WI38 (cell line): ENCODE data around the gene OCIAD2.
"Not testable (repeated sequence)": the region's sequence is repeated elsewhere in the genome, so short reads cannot be mapped to it uniquely, and the experiment has no call there.

Source experiments
- H3K4me3 ChIP-seq: 2 replicates; pipeline ENCODE4 v1.5.1; 2011; ENCODE audit warnings: low read depth, mild to moderate bottlenecking, control low read depth, low read length
- TF ChIP-seq, protein P1 (sequence below): IDR thresholded peaks from 2 replicates; pipeline ENCODE4 v1.5.1; 2012; ENCODE audit warnings: low read depth, mild to moderate bottlenecking, control low read depth, low read length

OCIAD2 gene

GRCh38 chr4:48877827-48878535 lies 28.6 kb downstream of the OCIAD2 start:
- TF ChIP-seq, protein P1, sequence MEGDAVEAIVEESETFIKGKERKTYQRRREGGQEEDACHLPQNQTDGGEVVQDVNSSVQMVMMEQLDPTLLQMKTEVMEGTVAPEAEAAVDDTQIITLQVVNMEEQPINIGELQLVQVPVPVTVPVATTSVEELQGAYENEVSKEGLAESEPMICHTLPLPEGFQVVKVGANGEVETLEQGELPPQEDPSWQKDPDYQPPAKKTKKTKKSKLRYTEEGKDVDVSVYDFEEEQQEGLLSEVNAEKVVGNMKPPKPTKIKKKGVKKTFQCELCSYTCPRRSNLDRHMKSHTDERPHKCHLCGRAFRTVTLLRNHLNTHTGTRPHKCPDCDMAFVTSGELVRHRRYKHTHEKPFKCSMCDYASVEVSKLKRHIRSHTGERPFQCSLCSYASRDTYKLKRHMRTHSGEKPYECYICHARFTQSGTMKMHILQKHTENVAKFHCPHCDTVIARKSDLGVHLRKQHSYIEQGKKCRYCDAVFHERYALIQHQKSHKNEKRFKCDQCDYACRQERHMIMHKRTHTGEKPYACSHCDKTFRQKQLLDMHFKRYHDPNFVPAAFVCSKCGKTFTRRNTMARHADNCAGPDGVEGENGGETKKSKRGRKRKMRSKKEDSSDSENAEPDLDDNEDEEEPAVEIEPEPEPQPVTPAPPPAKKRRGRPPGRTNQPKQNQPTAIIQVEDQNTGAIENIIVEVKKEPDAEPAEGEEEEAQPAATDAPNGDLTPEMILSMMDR: no peak
- no peak overlapping the region for H3K4me3 ChIP-seq

DNA sequence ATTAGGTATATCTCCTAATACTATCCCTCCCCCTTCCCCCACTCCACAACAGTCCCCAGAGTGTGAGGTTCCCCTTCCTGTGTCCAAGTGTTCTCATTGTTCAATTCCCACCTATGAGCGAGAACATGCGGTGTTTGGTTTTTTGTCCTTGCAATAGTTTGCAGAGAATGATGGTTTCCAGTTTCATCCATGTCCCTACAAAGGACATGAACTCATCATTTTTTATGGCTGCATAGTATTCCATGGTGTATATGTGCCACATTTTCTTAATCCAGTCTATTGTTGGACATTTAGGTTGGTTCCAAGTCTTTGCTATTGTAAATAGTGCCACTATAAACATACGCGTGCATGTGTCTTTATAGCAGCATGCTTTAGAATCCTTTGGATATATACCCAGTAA lies 41.9 kb downstream of the OCIAD2 start:
- not testable (repeated sequence) for H3K4me3 ChIP-seq

DNA sequence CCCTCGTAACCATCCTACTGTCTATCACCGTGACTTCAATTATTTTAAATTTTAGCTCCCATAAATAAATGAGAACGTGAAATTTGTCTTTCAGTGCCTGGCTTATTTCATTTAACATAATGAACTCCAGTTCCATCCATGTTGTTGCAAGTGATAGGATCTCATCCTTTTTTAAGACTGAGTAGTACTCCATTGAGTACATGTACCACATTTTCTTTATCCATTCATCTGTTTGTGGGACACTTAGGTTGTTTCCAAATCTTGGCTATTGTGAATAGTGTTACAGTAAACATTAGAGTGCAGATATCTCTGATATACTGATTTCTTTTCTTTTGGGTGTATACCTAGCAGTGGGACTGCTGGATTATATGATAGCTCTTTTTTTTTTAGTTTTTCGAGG lies 42.8 kb downstream of the OCIAD2 start:
- TF ChIP-seq, protein P1: no peak
- no peak overlapping the region for H3K4me3 ChIP-seq

GRCh38 chr4:48862661-48863060 lies 43.9 kb downstream of the OCIAD2 start:
- H3K4me3 ChIP-seq: no peak overlapping the region
- TF ChIP-seq, protein P1: no peak

GRCh38 chr4:48862038-48862437 lies 44.5 kb downstream of the OCIAD2 start:
- H3K4me3 ChIP-seq: no peak overlapping the region

GRCh38 chr4:48858130-48858529 lies 48.4 kb downstream of the OCIAD2 start:
- TF ChIP-seq, protein P1: no peak
- no peak overlapping the region for H3K4me3 ChIP-seq

More at GRCh38 chr4:48862038-48862437, 44.5 kb downstream of the OCIAD2 start:
- TF ChIP-seq, protein P1: no peak

- TF ChIP-seq, protein P1: no peak
- no peak overlapping the region for H3K4me3 ChIP-seq
Measured at GRCh38 chr4:48854982-48855381, 51.6 kb downstream of the OCIAD2 start.

GRCh38 chr4:48854395-48854683 lies 52.2 kb downstream of the OCIAD2 start:
- TF ChIP-seq, protein P1: no peak

More at GRCh38 chr4:48854395-48854683, 52.2 kb downstream of the OCIAD2 start:
- H3K4me3 ChIP-seq: no peak overlapping the region
